Neural cell (in vitro differentiated cells): ENCODE results near the gene PRELP. TPM values are rescaled to one million over a fixed set of nuclear protein-coding genes. Genes with fewer than 3 reads are reported as not detected.

ENCODE experiments used
- H2AFZ ChIP-seq: fragments of 200-600, 300-800 bp; sonication (generic), shearing (Covaris generic); 2 replicates; pipeline ENCODE4 v1.6.0; 2014; ENCODE audit warnings: low read depth, mild to moderate bottlenecking, antibody characterized with exemption, low read length, moderate library complexity
- H3F3A ChIP-seq: fragments of 200-600 bp; shearing (Covaris generic); 2 replicates; pipeline ENCODE4 v1.6.1; 2016; ENCODE audit warnings: mild to moderate bottlenecking, moderate library complexity, mixed read lengths, antibody characterized with exemption, low read length; ENCODE audit not compliant: insufficient read depth, poor library complexity, severe bottlenecking
- H3K27ac ChIP-seq: fragments of 200-600, 300-800 bp; sonication (generic), shearing (Covaris generic); 2 replicates; pipeline ENCODE4 v1.5.1; 2014; ENCODE audit warnings: mild to moderate bottlenecking, low read length, moderate library complexity
- H3K27me3 ChIP-seq: fragments of 300-800, 200-600 bp; sonication (generic), shearing (Covaris generic); 2 replicates; pipeline ENCODE4 v1.6.0; 2014; ENCODE audit warnings: mild to moderate bottlenecking, low read depth, low read length, moderate library complexity; ENCODE audit not compliant: insufficient read depth
- H3K36me3 ChIP-seq: fragments of 300-800, 200-600 bp; sonication (generic), shearing (Covaris generic); 2 replicates; pipeline ENCODE4 v1.5.1; 2014; ENCODE audit warnings: mild to moderate bottlenecking, antibody characterized with exemption, low read length, moderate library complexity; ENCODE audit not compliant: insufficient read depth
- H3K4me2 ChIP-seq: fragments of 300-800, 200-600 bp; sonication (generic), shearing (Covaris generic); 2 replicates; pipeline ENCODE4 v1.6.0; 2014; ENCODE audit warnings: mild to moderate bottlenecking, low read length
- H3K4me3 ChIP-seq: fragments of 300-800, 200-600 bp; sonication (generic), shearing (Covaris generic); 2 replicates; pipeline ENCODE4 v1.5.1; 2014; ENCODE audit warnings: mild to moderate bottlenecking, low read length, moderate library complexity
- H3K79me2 ChIP-seq: fragments of 200-600 bp; shearing (Covaris generic); replicated peaks from 2 replicates; pipeline ENCODE4 v1.6.0; 2014; ENCODE audit warnings: mild to moderate bottlenecking, low read length, moderate library complexity; ENCODE audit not compliant: insufficient read depth
- H3K9ac ChIP-seq: fragments of 300-800, 200-600 bp; sonication (generic), shearing (Covaris generic); 2 replicates; pipeline ENCODE4 v1.6.1; 2016; ENCODE audit warnings: mild to moderate bottlenecking, low read length, mixed read lengths
- H3K9me2 ChIP-seq: fragments of 200-600 bp; shearing (Covaris generic); 2 replicates; pipeline ENCODE4 v1.6.1; 2016; ENCODE audit warnings: mild to moderate bottlenecking, low read length, mixed read lengths; ENCODE audit not compliant: insufficient read depth
- H3K9me3 ChIP-seq: fragments of 200-600, 300-800 bp; sonication (generic), shearing (Covaris generic); 2 replicates; pipeline ENCODE4 v1.6.1; 2016; ENCODE audit warnings: mild to moderate bottlenecking, mixed run types, low read length, moderate library complexity, mixed read lengths
- H4K20me1 ChIP-seq: fragments of 200-600 bp; shearing (Covaris generic); 2 replicates; pipeline ENCODE4 v1.6.1; 2016; ENCODE audit warnings: mild to moderate bottlenecking, mixed run types; ENCODE audit not compliant: insufficient read depth
- EP300 ChIP-seq: fragments of 450-650 bp; conservative IDR thresholded peaks from 2 replicates; pipeline ENCODE4 v1.6.1; 2014; ENCODE audit warnings: antibody characterized with exemption, mild to moderate bottlenecking, moderate library complexity; ENCODE audit not compliant: poor library complexity, severe bottlenecking
- EZH2 ChIP-seq: fragments of 200-600, 300-800 bp; shearing (Covaris generic), sonication (generic); IDR thresholded peaks from 2 replicates; pipeline ENCODE4 v1.6.1; 2014; ENCODE audit warnings: antibody characterized with exemption, low read length, borderline replicate concordance, mild to moderate bottlenecking; ENCODE audit not compliant: insufficient read depth, poor library complexity, severe bottlenecking
- MXI1 ChIP-seq: fragments of 450-650 bp; conservative IDR thresholded peaks from 2 replicates; pipeline ENCODE4 v1.6.1; 2014; ENCODE audit warnings: antibody characterized with exemption, mild to moderate bottlenecking; ENCODE audit not compliant: poor library complexity, severe bottlenecking
- POLR2AphosphoS5 ChIP-seq: IDR thresholded peaks from 2 replicates; pipeline ENCODE4 v1.6.1; 2012
- RAD21 ChIP-seq: fragments of 450-650 bp; conservative IDR thresholded peaks from 2 replicates; pipeline ENCODE4 v1.6.1; 2014; ENCODE audit warnings: antibody characterized with exemption, mild to moderate bottlenecking, moderate library complexity
- REST ChIP-seq: IDR thresholded peaks from 2 replicates; pipeline ENCODE4 v1.6.1; 2012; ENCODE audit warnings: borderline replicate concordance
- SMC3 ChIP-seq: fragments of 450-650 bp; conservative IDR thresholded peaks from 2 replicates; pipeline ENCODE4 v1.6.1; 2014; ENCODE audit warnings: antibody characterized with exemption, mild to moderate bottlenecking, moderate library complexity; ENCODE audit not compliant: poor library complexity
- TAF1 ChIP-seq: IDR thresholded peaks from 2 replicates; pipeline ENCODE4 v1.6.1; 2012; ENCODE audit warnings: low read depth
- polyA plus RNA-seq: library from polyadenylated mRNA; depleted of rRNA; stranded (reverse); fragments of >200 nt; gene quantifications from 2 replicates; pipeline ENCODE4 v1.2.3, GENCODE V29; 2014
- TF ChIP-seq, protein P1 (sequence below): fragments of 450-650 bp; IDR thresholded peaks from 2 replicates; pipeline ENCODE4 v1.5.1; 2014; ENCODE audit warnings: antibody characterized with exemption, mild to moderate bottlenecking, moderate library complexity; ENCODE audit not compliant: poor library complexity, severe bottlenecking

Gene PRELP
- polyA plus RNA-seq, 1 donor from 2014 or later = not detected

DNA sequence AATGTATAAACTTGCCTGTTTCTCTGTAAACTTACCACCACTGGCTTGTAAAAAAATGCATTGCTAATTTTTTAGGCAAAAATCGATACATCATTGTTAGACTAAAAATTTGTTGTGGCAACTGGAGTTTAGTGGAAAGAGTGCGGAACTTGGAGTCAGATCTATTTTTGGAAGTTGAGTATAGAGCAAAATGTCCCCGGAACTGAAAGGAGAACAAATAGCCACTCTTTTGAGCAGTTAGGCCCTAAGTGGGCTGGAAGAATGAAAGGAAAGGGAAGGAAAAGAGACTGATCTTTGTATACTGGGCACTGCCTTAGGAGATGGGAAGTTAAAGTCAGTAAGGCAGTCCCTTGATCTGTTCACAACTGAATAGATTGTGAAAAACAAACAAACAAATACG is 48.5 kb downstream of the PRELP start:
- Histone ChIP-seq H2AFZ (no peak overlapping the region), H3K4me3 (no peak overlapping the region), H3K4me2 (no peak overlapping the region), H4K20me1 (no peaks in the 10 kb centered on the region), H3K79me2 (no peaks in the 10 kb centered on the region), H3K36me3 (no peaks in the 10 kb centered on the region), H3K9me3 (no peaks in the 10 kb centered on the region), H3K9me2 (no peaks in the 10 kb centered on the region), H3K27me3 (no peaks in the 10 kb centered on the region), H3K9ac (no peak overlapping the region), H3F3A (no peaks in the 10 kb centered on the region), H3K27ac (no peak overlapping the region)
- TF ChIP-seq MXI1 = no peak
- no peak for TF ChIP-seq EP300
- no peak for TF ChIP-seq SMC3
- no peak for TF ChIP-seq EZH2
- no peak for TF ChIP-seq POLR2AphosphoS5
- no peak for TF ChIP-seq REST
- TF ChIP-seq, protein P1, sequence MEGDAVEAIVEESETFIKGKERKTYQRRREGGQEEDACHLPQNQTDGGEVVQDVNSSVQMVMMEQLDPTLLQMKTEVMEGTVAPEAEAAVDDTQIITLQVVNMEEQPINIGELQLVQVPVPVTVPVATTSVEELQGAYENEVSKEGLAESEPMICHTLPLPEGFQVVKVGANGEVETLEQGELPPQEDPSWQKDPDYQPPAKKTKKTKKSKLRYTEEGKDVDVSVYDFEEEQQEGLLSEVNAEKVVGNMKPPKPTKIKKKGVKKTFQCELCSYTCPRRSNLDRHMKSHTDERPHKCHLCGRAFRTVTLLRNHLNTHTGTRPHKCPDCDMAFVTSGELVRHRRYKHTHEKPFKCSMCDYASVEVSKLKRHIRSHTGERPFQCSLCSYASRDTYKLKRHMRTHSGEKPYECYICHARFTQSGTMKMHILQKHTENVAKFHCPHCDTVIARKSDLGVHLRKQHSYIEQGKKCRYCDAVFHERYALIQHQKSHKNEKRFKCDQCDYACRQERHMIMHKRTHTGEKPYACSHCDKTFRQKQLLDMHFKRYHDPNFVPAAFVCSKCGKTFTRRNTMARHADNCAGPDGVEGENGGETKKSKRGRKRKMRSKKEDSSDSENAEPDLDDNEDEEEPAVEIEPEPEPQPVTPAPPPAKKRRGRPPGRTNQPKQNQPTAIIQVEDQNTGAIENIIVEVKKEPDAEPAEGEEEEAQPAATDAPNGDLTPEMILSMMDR = no peak
- TF ChIP-seq RAD21 = no peak
- TF ChIP-seq TAF1 = no peak

- Histone ChIP-seq H3K9me3 (no peaks in the 10 kb centered on the region), H3K27ac (no peak overlapping the region)
Observed at GRCh38 chr1:203524824-203525223, 49.2 kb downstream of the PRELP start.

More at GRCh38 chr1:203524824-203525223, 49.2 kb downstream of the PRELP start:
- H2AFZ ChIP-seq = no peak overlapping the region
- no peaks in the 10 kb centered on the region for H3F3A ChIP-seq
- TF ChIP-seq TAF1 (no peak), EZH2 (no peak), SMC3 (no peak)
- TF ChIP-seq, protein P1 = no peak
- H3K79me2 ChIP-seq = no peaks in the 10 kb centered on the region
- H3K9ac ChIP-seq = no peak overlapping the region
- H4K20me1 ChIP-seq = no peaks in the 10 kb centered on the region
- no peaks in the 10 kb centered on the region for H3K9me2 ChIP-seq
- H3K27me3 ChIP-seq = no peaks in the 10 kb centered on the region
- no peak overlapping the region for H3K4me2 ChIP-seq
- no peaks in the 10 kb centered on the region for H3K36me3 ChIP-seq
- no peak overlapping the region for H3K4me3 ChIP-seq
